OCI-LY7 (cell line): ENCODE measurements around the gene TEX13B. TPM values are rescaled to one million over a fixed set of nuclear protein-coding genes. Genes with fewer than 3 reads are reported as not detected.

ENCODE experiments used
- BruUV-seq: library from RNA; stranded (reverse); fragments of 400-500 nt; replicated peaks from 2 replicates; lab custom pipeline; 2021; lab: Mats Ljungman, UMichigan
- CTCF ChIA-PET: fragments of 300-600 bp; sonication (Branson Sonifier 250); formaldehyde crosslinking; loops from one replicate; lab custom pipeline; 2022; ENCODE audit warnings: antibody characterized with exemption; ENCODE audit not compliant: unreplicated experiment; lab: Charles Lee
- POLR2A ChIA-PET: fragments of 300-600 bp; sonication (Branson Sonifier 250); formaldehyde crosslinking; loops from one replicate; lab custom pipeline; 2022; ENCODE audit warnings: antibody characterized with exemption; lab: Charles Lee
- DNase-seq: peaks from one replicate; pipeline ENCODE4 v3.0.0-alpha.2; 2015; ENCODE audit warnings: low spot score
- H2AFZ ChIP-seq: fragments of 200-600 bp; sonication (generic), shearing (Covaris generic); 2 replicates; pipeline ENCODE4 v1.6.1; 2014; ENCODE audit warnings: mild to moderate bottlenecking, antibody characterized with exemption, low read length, moderate library complexity
- H3K27ac ChIP-seq: fragments of 200-600 bp; sonication (generic); 2 replicates; pipeline ENCODE4 v1.5.1; 2014; ENCODE audit warnings: mixed run types, low read depth, mild to moderate bottlenecking, moderate library complexity, low read length, inconsistent platforms; ENCODE audit not compliant: poor library complexity, severe bottlenecking
- H3K36me3 ChIP-seq: fragments of 200-600 bp; sonication (generic); 2 replicates; pipeline ENCODE4 v1.6.1; 2014; ENCODE audit warnings: mild to moderate bottlenecking, antibody characterized with exemption, low read length, moderate library complexity, mixed read lengths; ENCODE audit not compliant: insufficient read depth
- H3K4me1 ChIP-seq: fragments of 200-600 bp; sonication (generic); 2 replicates; pipeline ENCODE4 v1.5.1; 2014; ENCODE audit warnings: mild to moderate bottlenecking, low read length; ENCODE audit not compliant: insufficient read depth, poor library complexity, severe bottlenecking
- H3K4me2 ChIP-seq: fragments of 200-600 bp; sonication (generic); 2 replicates; pipeline ENCODE4 v1.6.1; 2014; ENCODE audit warnings: mild to moderate bottlenecking, low read length
- H3K4me3 ChIP-seq: fragments of 200-600 bp; sonication (generic); 2 replicates; pipeline ENCODE4 v1.5.1; 2014; ENCODE audit warnings: mild to moderate bottlenecking, low read depth, low read length; ENCODE audit not compliant: poor library complexity, severe bottlenecking
- H3K79me2 ChIP-seq: fragments of 200-600 bp; sonication (generic); 2 replicates; pipeline ENCODE4 v1.6.1; 2016; ENCODE audit warnings: low read depth, mild to moderate bottlenecking, low read length, moderate library complexity, mixed read lengths; ENCODE audit not compliant: insufficient read depth
- H3K9me2 ChIP-seq: fragments of 200-600 bp; sonication (generic); 2 replicates; pipeline ENCODE4 v1.6.1; 2016; ENCODE audit warnings: mild to moderate bottlenecking, low read length, mixed read lengths; ENCODE audit not compliant: insufficient read depth
- H3K9me3 ChIP-seq: fragments of 200-600 bp; sonication (generic); 2 replicates; pipeline ENCODE4 v1.6.1; 2014; ENCODE audit warnings: mild to moderate bottlenecking, mixed run types, low read length, mixed read lengths
- H4K20me1 ChIP-seq: fragments of 200-600 bp; sonication (generic); 2 replicates; pipeline ENCODE4 v1.6.1; 2014; ENCODE audit warnings: mild to moderate bottlenecking, antibody characterized with exemption, low read length, moderate library complexity, mixed read lengths; ENCODE audit not compliant: insufficient read depth
- CTCF ChIP-seq: fragments of 200-600 bp; sonication (generic); conservative IDR thresholded peaks from 2 replicates; pipeline ENCODE4 v1.5.1; 2014; ENCODE audit warnings: mild to moderate bottlenecking, antibody characterized with exemption, low read length, moderate library complexity, mixed read lengths
- EZH2phosphoT487 ChIP-seq: fragments of 200-600 bp; sonication (generic); IDR thresholded peaks from 2 replicates; pipeline ENCODE4 v1.6.1; 2018; ENCODE audit warnings: low read depth, borderline replicate concordance, mild to moderate bottlenecking, mixed run types, antibody characterized with exemption, low read length, moderate library complexity, mixed read lengths
- intact Hi-C: fragments of 100-400 bp; cut with micrococcal nuclease; formaldehyde crosslinking; loops from one replicate; pipeline ENCODE4 v1.10.0; 2022; ENCODE audit not compliant: unreplicated experiment
- total RNA-seq, 2 experiments: library from RNA; depleted of rRNA in 1 of 2; stranded (reverse); fragments of >200 nt in 1 of 2; shearing (Covaris generic) in 1 of 2; gene quantifications; 2 replicates each; pipeline ENCODE4 v1.2.3, GENCODE V29; 2014 to 2022

TEX13B gene
- total RNA-seq, 2 experiments from 2014 or later: not detected

GRCh38 chrX:108022491-108023089 lies 40.4 kb upstream of the TEX13B start:
- POLR2A ChIA-PET: no interaction called here
- no peaks in the 10 kb centered on the region for H4K20me1 ChIP-seq
- no peak overlapping the region for H2AFZ ChIP-seq
- no peak overlapping the region for H3K4me2 ChIP-seq
- no peak overlapping the region for H3K27ac ChIP-seq
- intact Hi-C loops: loop anchor here (10.0 kb wide), 2 partner anchors 112 to 282 kb away; no protein-coding TSS in a partner anchor
- no peaks in the 10 kb centered on the region for H3K9me3 ChIP-seq
- CTCF ChIA-PET: no interaction called here
- H3K9me2 ChIP-seq: no peaks in the 10 kb centered on the region
- no peaks in the 10 kb centered on the region for H3K79me2 ChIP-seq
- H3K4me1 ChIP-seq: no peaks in the 10 kb centered on the region
- no TSS peak for BruUV-seq
- DNase-seq: no peak
- TF ChIP-seq EZH2phosphoT487 (no peak), CTCF (no peak)
- H3K4me3 ChIP-seq: no peak overlapping the region
- no peaks in the 10 kb centered on the region for H3K36me3 ChIP-seq

GRCh38 chrX:108020631-108021030 lies 38.5 kb upstream of the TEX13B start:
- no peak overlapping the region for H3K4me2 ChIP-seq
- no peaks in the 10 kb centered on the region for H3K9me2 ChIP-seq
- intact Hi-C loops: loop anchor here (1.0 to 10.0 kb wide), 3 partner anchors 52 to 284 kb away; no protein-coding TSS in a partner anchor
- no peaks in the 10 kb centered on the region for H4K20me1 ChIP-seq
- H3K4me3 ChIP-seq: no peak overlapping the region
- peak; percentile 27 for DNase-seq
- H3K9me3 ChIP-seq: no peaks in the 10 kb centered on the region
- H3K36me3 ChIP-seq: no peaks in the 10 kb centered on the region
- no peak overlapping the region for H2AFZ ChIP-seq
- TF ChIP-seq EZH2phosphoT487 (no peak), CTCF (peak; percentile 75)
- ChIA-PET CTCF (no interaction called here), POLR2A (interaction anchor here (0.7 to 1.0 kb wide), 2 partner anchors 18 to 47 kb away, joined by 3 to 5 read pairs; no protein-coding TSS in a partner anchor)
- H3K4me1 ChIP-seq: no peaks in the 10 kb centered on the region
- H3K27ac ChIP-seq: no peak overlapping the region
- BruUV-seq: no TSS peak
- H3K79me2 ChIP-seq: no peaks in the 10 kb centered on the region

- ChIA-PET CTCF (no interaction called here), POLR2A (no interaction called here)
- Histone ChIP-seq H3K79me2 (no peaks in the 10 kb centered on the region), H3K9me3 (no peaks in the 10 kb centered on the region), H3K9me2 (no peaks in the 10 kb centered on the region), H3K4me1 (no peaks in the 10 kb centered on the region), H3K4me2 (no peak overlapping the region), H4K20me1 (no peaks in the 10 kb centered on the region), H3K4me3 (no peak overlapping the region), H3K27ac (no peak overlapping the region), H2AFZ (no peak overlapping the region), H3K36me3 (no peaks in the 10 kb centered on the region)
- DNase-seq: no peak
- TF ChIP-seq EZH2phosphoT487 (no peak), CTCF (no peak)
- no TSS peak for BruUV-seq
- intact Hi-C loops: no loop called here
Observed at GRCh38 chrX:108019382-108019875, 37.3 kb upstream of the TEX13B start.
